ENCODE results near the gene TLE1.

The TLE1 gene

GRCh38 chr9:81579381-81579780, 110.0 kb downstream of the TLE1 start:
- H3K4me3 ChIP-seq (ENCODE audit: low read length): no peak overlapping the region
- H3K27me3 ChIP-seq (ENCODE audit: control insufficient read depth, insufficient read depth, low read length): no peaks in the 10 kb centered on the region
- no peak overlapping the region for H3K9ac ChIP-seq (ENCODE audit: low read depth, low read length)
- H3K4me1 ChIP-seq (ENCODE audit: control insufficient read depth, insufficient read depth, low read length): no peaks in the 10 kb centered on the region
- H3K36me3 ChIP-seq (ENCODE audit: insufficient read depth, low read length): no peaks in the 10 kb centered on the region
- no peaks in the 10 kb centered on the region for H3K9me3 ChIP-seq (replicated peaks; ENCODE audit: low read length)
- no peak overlapping the region for H3K4me2 ChIP-seq (ENCODE audit: low read length)

- H3K4me3 ChIP-seq (ENCODE audit: low read length): no peak overlapping the region
These were observed 110.7 kb downstream of the TLE1 start for GRCh38 chr9:81578606-81579005.

GRCh38 chr9:81575956-81576355, 113.4 kb downstream of the TLE1 start:
- Histone ChIP-seq H3K4me2 (ENCODE audit: low read length) (no peak overlapping the region), H3K36me3 (ENCODE audit: insufficient read depth, low read length) (no peaks in the 10 kb centered on the region), H3K4me3 (ENCODE audit: low read length) (no peak overlapping the region), H3K9ac (ENCODE audit: low read depth, low read length) (no peak overlapping the region), H3K9me3 (replicated peaks; ENCODE audit: low read length) (no peaks in the 10 kb centered on the region), H3K4me1 (ENCODE audit: control insufficient read depth, insufficient read depth, low read length) (no peaks in the 10 kb centered on the region), H3K27me3 (ENCODE audit: control insufficient read depth, insufficient read depth, low read length) (no peaks in the 10 kb centered on the region)

More at GRCh38 chr9:81578606-81579005, 110.7 kb downstream of the TLE1 start:
- H3K36me3 ChIP-seq (ENCODE audit: insufficient read depth, low read length): no peaks in the 10 kb centered on the region
- no peaks in the 10 kb centered on the region for H3K4me1 ChIP-seq (ENCODE audit: control insufficient read depth, insufficient read depth, low read length)
- H3K9me3 ChIP-seq (replicated peaks; ENCODE audit: low read length): no peaks in the 10 kb centered on the region
- no peaks in the 10 kb centered on the region for H3K27me3 ChIP-seq (ENCODE audit: control insufficient read depth, insufficient read depth, low read length)
- H3K9ac ChIP-seq (ENCODE audit: low read depth, low read length): no peak overlapping the region
- no peak overlapping the region for H3K4me2 ChIP-seq (ENCODE audit: low read length)

- H3K4me3 ChIP-seq (ENCODE audit: low read length): no peak overlapping the region
- no peaks in the 10 kb centered on the region for H3K4me1 ChIP-seq (ENCODE audit: control insufficient read depth, insufficient read depth, low read length)
- H3K9ac ChIP-seq (ENCODE audit: low read depth, low read length): no peak overlapping the region
- no peak overlapping the region for H3K4me2 ChIP-seq (ENCODE audit: low read length)
- no peaks in the 10 kb centered on the region for H3K9me3 ChIP-seq (replicated peaks; ENCODE audit: low read length)
- H3K36me3 ChIP-seq (ENCODE audit: insufficient read depth, low read length): no peaks in the 10 kb centered on the region
- H3K27me3 ChIP-seq (ENCODE audit: control insufficient read depth, insufficient read depth, low read length): no peaks in the 10 kb centered on the region
These were observed 114.9 kb downstream of the TLE1 start for GRCh38 chr9:81574405-81574804.

GRCh38 chr9:81573415-81574321, 115.7 kb downstream of the TLE1 start:
- Histone ChIP-seq H3K9ac (ENCODE audit: low read depth, low read length) (no peak overlapping the region), H3K9me3 (replicated peaks; ENCODE audit: low read length) (no peaks in the 10 kb centered on the region), H3K36me3 (ENCODE audit: insufficient read depth, low read length) (no peaks in the 10 kb centered on the region), H3K4me1 (ENCODE audit: control insufficient read depth, insufficient read depth, low read length) (no peaks in the 10 kb centered on the region), H3K27me3 (ENCODE audit: control insufficient read depth, insufficient read depth, low read length) (no peaks in the 10 kb centered on the region), H3K4me2 (ENCODE audit: low read length) (no peak overlapping the region), H3K4me3 (ENCODE audit: low read length) (no peak overlapping the region)

GRCh38 chr9:81570083-81570482, 119.3 kb downstream of the TLE1 start:
- no peaks in the 10 kb centered on the region for H3K4me1 ChIP-seq (ENCODE audit: control insufficient read depth, insufficient read depth, low read length)
- H3K9me3 ChIP-seq (replicated peaks; ENCODE audit: low read length): no peaks in the 10 kb centered on the region
- H3K36me3 ChIP-seq (ENCODE audit: insufficient read depth, low read length): no peaks in the 10 kb centered on the region
- no peak overlapping the region for H3K9ac ChIP-seq (ENCODE audit: low read depth, low read length)
- H3K4me3 ChIP-seq (ENCODE audit: low read length): no peak overlapping the region
- H3K4me2 ChIP-seq (ENCODE audit: low read length): no peak overlapping the region
- no peaks in the 10 kb centered on the region for H3K27me3 ChIP-seq (ENCODE audit: control insufficient read depth, insufficient read depth, low read length)

GRCh38 chr9:81566074-81566698, 123.2 kb downstream of the TLE1 start:
- Histone ChIP-seq H3K4me3 (ENCODE audit: low read length) (no peak overlapping the region), H3K4me1 (ENCODE audit: control insufficient read depth, insufficient read depth, low read length) (peaks cover 13% of the 10 kb centered on the region), H3K27me3 (ENCODE audit: control insufficient read depth, insufficient read depth, low read length) (no peaks in the 10 kb centered on the region), H3K9ac (ENCODE audit: low read depth, low read length) (no peak overlapping the region), H3K9me3 (replicated peaks; ENCODE audit: low read length) (no peaks in the 10 kb centered on the region), H3K36me3 (ENCODE audit: insufficient read depth, low read length) (no peaks in the 10 kb centered on the region), H3K4me2 (ENCODE audit: low read length) (no peak overlapping the region)

GRCh38 chr9:81565609-81566008, 123.7 kb downstream of the TLE1 start:
- Histone ChIP-seq H3K4me1 (ENCODE audit: control insufficient read depth, insufficient read depth, low read length) (peaks cover 13% of the 10 kb centered on the region), H3K4me2 (ENCODE audit: low read length) (no peak overlapping the region), H3K9ac (ENCODE audit: low read depth, low read length) (no peak overlapping the region), H3K36me3 (ENCODE audit: insufficient read depth, low read length) (no peaks in the 10 kb centered on the region), H3K27me3 (ENCODE audit: control insufficient read depth, insufficient read depth, low read length) (no peaks in the 10 kb centered on the region), H3K4me3 (ENCODE audit: low read length) (no peak overlapping the region), H3K9me3 (replicated peaks; ENCODE audit: low read length) (no peaks in the 10 kb centered on the region)

GRCh38 chr9:81565144-81565543, 124.2 kb downstream of the TLE1 start:
- Histone ChIP-seq H3K36me3 (ENCODE audit: insufficient read depth, low read length) (no peaks in the 10 kb centered on the region), H3K9ac (ENCODE audit: low read depth, low read length) (no peak overlapping the region), H3K27me3 (ENCODE audit: control insufficient read depth, insufficient read depth, low read length) (no peaks in the 10 kb centered on the region), H3K9me3 (replicated peaks; ENCODE audit: low read length) (no peaks in the 10 kb centered on the region), H3K4me2 (ENCODE audit: low read length) (no peak overlapping the region), H3K4me3 (ENCODE audit: low read length) (no peak overlapping the region), H3K4me1 (ENCODE audit: control insufficient read depth, insufficient read depth, low read length) (peaks cover 17% of the 10 kb centered on the region)

GRCh38 chr9:81564632-81565031, 124.7 kb downstream of the TLE1 start:
- H3K9me3 ChIP-seq (replicated peaks; ENCODE audit: low read length): no peaks in the 10 kb centered on the region
- no peaks in the 10 kb centered on the region for H3K27me3 ChIP-seq (ENCODE audit: control insufficient read depth, insufficient read depth, low read length)
- H3K36me3 ChIP-seq (ENCODE audit: insufficient read depth, low read length): no peaks in the 10 kb centered on the region
- no peak overlapping the region for H3K9ac ChIP-seq (ENCODE audit: low read depth, low read length)
- peaks cover 22% of the 10 kb centered on the region for H3K4me1 ChIP-seq (ENCODE audit: control insufficient read depth, insufficient read depth, low read length)
- no peak overlapping the region for H3K4me2 ChIP-seq (ENCODE audit: low read length)
- H3K4me3 ChIP-seq (ENCODE audit: low read length): no peak overlapping the region

GRCh38 chr9:81563739-81564138, 125.6 kb downstream of the TLE1 start:
- Histone ChIP-seq H3K4me3 (ENCODE audit: low read length) (no peak overlapping the region), H3K9ac (ENCODE audit: low read depth, low read length) (no peak overlapping the region), H3K4me2 (ENCODE audit: low read length) (no peak overlapping the region), H3K27me3 (ENCODE audit: control insufficient read depth, insufficient read depth, low read length) (no peaks in the 10 kb centered on the region), H3K4me1 (ENCODE audit: control insufficient read depth, insufficient read depth, low read length) (peaks cover 31% of the 10 kb centered on the region), H3K9me3 (replicated peaks; ENCODE audit: low read length) (no peaks in the 10 kb centered on the region), H3K36me3 (ENCODE audit: insufficient read depth, low read length) (no peaks in the 10 kb centered on the region)

- H3K9me3 ChIP-seq (replicated peaks; ENCODE audit: low read length): no peaks in the 10 kb centered on the region
- no peak overlapping the region for H3K4me3 ChIP-seq (ENCODE audit: low read length)
- peak overlapping the region; percentile 4 for H3K4me2 ChIP-seq (ENCODE audit: low read length)
- H3K36me3 ChIP-seq (ENCODE audit: insufficient read depth, low read length): no peaks in the 10 kb centered on the region
- peaks cover 38% of the 10 kb centered on the region for H3K4me1 ChIP-seq (ENCODE audit: control insufficient read depth, insufficient read depth, low read length)
- no peak overlapping the region for H3K9ac ChIP-seq (ENCODE audit: low read depth, low read length)
- no peaks in the 10 kb centered on the region for H3K27me3 ChIP-seq (ENCODE audit: control insufficient read depth, insufficient read depth, low read length)
These were observed 126.3 kb downstream of the TLE1 start for GRCh38 chr9:81563020-81563407.
